Fibroblast of mammary gland (primary cell): ENCODE results near the gene OTUD5.
A peak's percentile ranks its signal among the peaks of the same experiment; 100 is the strongest.

ENCODE experiments used
- DNase-seq: peaks from one replicate; pipeline ENCODE4 v3.0.0-alpha.2; 2010; ENCODE audit warnings: low read depth
- H3K4me3 ChIP-seq: 2 replicates; pipeline ENCODE4 v1.5.1; 2011; ENCODE audit warnings: low read depth, mild to moderate bottlenecking, low read length, moderate library complexity; ENCODE audit not compliant: control insufficient read depth
- CTCF ChIP-seq: conservative IDR thresholded peaks from 2 replicates; pipeline ENCODE4 v1.5.1; 2011; ENCODE audit warnings: low read depth, low read length, inconsistent platforms; ENCODE audit not compliant: control insufficient read depth, insufficient read depth

OTUD5 gene

GRCh38 chrX:48974574-48974973 lies 17.2 kb upstream of the OTUD5 start:
- TF ChIP-seq CTCF = no peak

GRCh38 chrX:48974033-48974432 lies 16.6 kb upstream of the OTUD5 start:
- DNase-seq = no peak
- TF ChIP-seq CTCF = no peak
- H3K4me3 ChIP-seq = no peak overlapping the region

More at GRCh38 chrX:48974574-48974973, 17.2 kb upstream of the OTUD5 start:
- no peak overlapping the region for H3K4me3 ChIP-seq
- no peak for DNase-seq

GRCh38 chrX:48972220-48973164 lies 15.1 kb upstream of the OTUD5 start:
- peak; percentile 52 for DNase-seq
- H3K4me3 ChIP-seq = peak overlapping the region; percentile 38
- peak; percentile 58 for TF ChIP-seq CTCF

- no peak for TF ChIP-seq CTCF
- DNase-seq = peak; percentile 53
- H3K4me3 ChIP-seq = peak within 1 kb of the TSS; percentile 38
Measured at GRCh38 chrX:48971249-48972219, 14.1 kb upstream of the OTUD5 start, which contains the start of gene KCND1. KCND1 (minus strand) TSS chrX:48971844; CDS start chrX:48970271, 1,573 bp downstream.

GRCh38 chrX:48969471-48969870 lies 12.1 kb upstream of the OTUD5 start:
- H3K4me3 ChIP-seq = no peak overlapping the region
- no peak for DNase-seq
- TF ChIP-seq CTCF = no peak

- no peak for DNase-seq
- no peak overlapping the region for H3K4me3 ChIP-seq
- TF ChIP-seq CTCF = no peak
Measured at GRCh38 chrX:48968377-48968776, 11.0 kb upstream of the OTUD5 start.
